Measurements from ENCODE around the gene SRSF10. TPM values are rescaled to one million over a fixed set of nuclear protein-coding genes. Genes with fewer than 3 reads are reported as not detected.

SRSF10 gene
- total and polyA plus RNA-seq, 2 experiments from 2014 or later = 196 to 275 TPM

- no peaks in the 10 kb centered on the region; the same call in 2 of the 3 replicates for H3K4me1 Mint-ChIP-seq
- Histone ChIP-seq H2AFZ (no peak overlapping the region), H3K4me3 (no peak overlapping the region), H3K36me3 (ENCODE audit: insufficient read depth) (peaks cover 44% of the 10 kb centered on the region), H3F3A (replicated peaks; ENCODE audit: low read depth) (peaks cover 9% of the 10 kb centered on the region; the same call in 1 of the 2 replicates), H3K4me2 (no peak overlapping the region), H3K79me2 (replicated peaks; ENCODE audit: insufficient read depth) (peaks cover 45% of the 10 kb centered on the region), H3K27me3 (ENCODE audit: insufficient read depth) (no peaks in the 10 kb centered on the region), H4K20me1 (replicated peaks; ENCODE audit: insufficient read depth) (peaks cover 7% of the 10 kb centered on the region), H3K27ac (ENCODE audit: low read depth) (no peak overlapping the region), H3K4me1 (ENCODE audit: insufficient read depth) (no peaks in the 10 kb centered on the region), H3K9me2 (ENCODE audit: insufficient read depth) (no peaks in the 10 kb centered on the region)
- peaks cover 61% of the 10 kb centered on the region for H3K36me3 Mint-ChIP-seq (ENCODE audit: low read depth)
- TF ChIP-seq EZH2 (IDR thresholded peaks at IDR 0.05; ENCODE audit: low read depth, unreplicated experiment) (no peak), CREB1 (CRISPR knock-in tag; IDR thresholded peaks at IDR 0.05; ENCODE audit: low read depth) (no peak), JUNB (IDR thresholded peaks at IDR 0.05; ENCODE audit: unreplicated experiment) (no peak), NANOG (IDR thresholded peaks at IDR 0.05; ENCODE audit: borderline replicate concordance) (no peak), POLR2AphosphoS5 (IDR thresholded peaks at IDR 0.05; ENCODE audit: low read depth) (no peak), ZNF331 (CRISPR knock-in tag; IDR thresholded peaks at IDR 0.05; ENCODE audit: low read depth) (no peak), EZH2phosphoT487 (IDR thresholded peaks at IDR 0.05; ENCODE audit: unreplicated experiment) (no peak), ZNF114 (CRISPR knock-in tag; IDR thresholded peaks at IDR 0.05) (no peak), STAT1 (IDR thresholded peaks at IDR 0.05; ENCODE audit: unreplicated experiment) (no peak), REST (IDR thresholded peaks at IDR 0.05; ENCODE audit: unreplicated experiment) (no peak)
- TF ChIP-seq, protein P1, sequence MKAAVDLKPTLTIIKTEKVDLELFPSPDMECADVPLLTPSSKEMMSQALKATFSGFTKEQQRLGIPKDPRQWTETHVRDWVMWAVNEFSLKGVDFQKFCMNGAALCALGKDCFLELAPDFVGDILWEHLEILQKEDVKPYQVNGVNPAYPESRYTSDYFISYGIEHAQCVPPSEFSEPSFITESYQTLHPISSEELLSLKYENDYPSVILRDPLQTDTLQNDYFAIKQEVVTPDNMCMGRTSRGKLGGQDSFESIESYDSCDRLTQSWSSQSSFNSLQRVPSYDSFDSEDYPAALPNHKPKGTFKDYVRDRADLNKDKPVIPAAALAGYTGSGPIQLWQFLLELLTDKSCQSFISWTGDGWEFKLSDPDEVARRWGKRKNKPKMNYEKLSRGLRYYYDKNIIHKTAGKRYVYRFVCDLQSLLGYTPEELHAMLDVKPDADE (IDR thresholded peaks at IDR 0.05) = no peak
- TF ChIP-seq, protein P2, sequence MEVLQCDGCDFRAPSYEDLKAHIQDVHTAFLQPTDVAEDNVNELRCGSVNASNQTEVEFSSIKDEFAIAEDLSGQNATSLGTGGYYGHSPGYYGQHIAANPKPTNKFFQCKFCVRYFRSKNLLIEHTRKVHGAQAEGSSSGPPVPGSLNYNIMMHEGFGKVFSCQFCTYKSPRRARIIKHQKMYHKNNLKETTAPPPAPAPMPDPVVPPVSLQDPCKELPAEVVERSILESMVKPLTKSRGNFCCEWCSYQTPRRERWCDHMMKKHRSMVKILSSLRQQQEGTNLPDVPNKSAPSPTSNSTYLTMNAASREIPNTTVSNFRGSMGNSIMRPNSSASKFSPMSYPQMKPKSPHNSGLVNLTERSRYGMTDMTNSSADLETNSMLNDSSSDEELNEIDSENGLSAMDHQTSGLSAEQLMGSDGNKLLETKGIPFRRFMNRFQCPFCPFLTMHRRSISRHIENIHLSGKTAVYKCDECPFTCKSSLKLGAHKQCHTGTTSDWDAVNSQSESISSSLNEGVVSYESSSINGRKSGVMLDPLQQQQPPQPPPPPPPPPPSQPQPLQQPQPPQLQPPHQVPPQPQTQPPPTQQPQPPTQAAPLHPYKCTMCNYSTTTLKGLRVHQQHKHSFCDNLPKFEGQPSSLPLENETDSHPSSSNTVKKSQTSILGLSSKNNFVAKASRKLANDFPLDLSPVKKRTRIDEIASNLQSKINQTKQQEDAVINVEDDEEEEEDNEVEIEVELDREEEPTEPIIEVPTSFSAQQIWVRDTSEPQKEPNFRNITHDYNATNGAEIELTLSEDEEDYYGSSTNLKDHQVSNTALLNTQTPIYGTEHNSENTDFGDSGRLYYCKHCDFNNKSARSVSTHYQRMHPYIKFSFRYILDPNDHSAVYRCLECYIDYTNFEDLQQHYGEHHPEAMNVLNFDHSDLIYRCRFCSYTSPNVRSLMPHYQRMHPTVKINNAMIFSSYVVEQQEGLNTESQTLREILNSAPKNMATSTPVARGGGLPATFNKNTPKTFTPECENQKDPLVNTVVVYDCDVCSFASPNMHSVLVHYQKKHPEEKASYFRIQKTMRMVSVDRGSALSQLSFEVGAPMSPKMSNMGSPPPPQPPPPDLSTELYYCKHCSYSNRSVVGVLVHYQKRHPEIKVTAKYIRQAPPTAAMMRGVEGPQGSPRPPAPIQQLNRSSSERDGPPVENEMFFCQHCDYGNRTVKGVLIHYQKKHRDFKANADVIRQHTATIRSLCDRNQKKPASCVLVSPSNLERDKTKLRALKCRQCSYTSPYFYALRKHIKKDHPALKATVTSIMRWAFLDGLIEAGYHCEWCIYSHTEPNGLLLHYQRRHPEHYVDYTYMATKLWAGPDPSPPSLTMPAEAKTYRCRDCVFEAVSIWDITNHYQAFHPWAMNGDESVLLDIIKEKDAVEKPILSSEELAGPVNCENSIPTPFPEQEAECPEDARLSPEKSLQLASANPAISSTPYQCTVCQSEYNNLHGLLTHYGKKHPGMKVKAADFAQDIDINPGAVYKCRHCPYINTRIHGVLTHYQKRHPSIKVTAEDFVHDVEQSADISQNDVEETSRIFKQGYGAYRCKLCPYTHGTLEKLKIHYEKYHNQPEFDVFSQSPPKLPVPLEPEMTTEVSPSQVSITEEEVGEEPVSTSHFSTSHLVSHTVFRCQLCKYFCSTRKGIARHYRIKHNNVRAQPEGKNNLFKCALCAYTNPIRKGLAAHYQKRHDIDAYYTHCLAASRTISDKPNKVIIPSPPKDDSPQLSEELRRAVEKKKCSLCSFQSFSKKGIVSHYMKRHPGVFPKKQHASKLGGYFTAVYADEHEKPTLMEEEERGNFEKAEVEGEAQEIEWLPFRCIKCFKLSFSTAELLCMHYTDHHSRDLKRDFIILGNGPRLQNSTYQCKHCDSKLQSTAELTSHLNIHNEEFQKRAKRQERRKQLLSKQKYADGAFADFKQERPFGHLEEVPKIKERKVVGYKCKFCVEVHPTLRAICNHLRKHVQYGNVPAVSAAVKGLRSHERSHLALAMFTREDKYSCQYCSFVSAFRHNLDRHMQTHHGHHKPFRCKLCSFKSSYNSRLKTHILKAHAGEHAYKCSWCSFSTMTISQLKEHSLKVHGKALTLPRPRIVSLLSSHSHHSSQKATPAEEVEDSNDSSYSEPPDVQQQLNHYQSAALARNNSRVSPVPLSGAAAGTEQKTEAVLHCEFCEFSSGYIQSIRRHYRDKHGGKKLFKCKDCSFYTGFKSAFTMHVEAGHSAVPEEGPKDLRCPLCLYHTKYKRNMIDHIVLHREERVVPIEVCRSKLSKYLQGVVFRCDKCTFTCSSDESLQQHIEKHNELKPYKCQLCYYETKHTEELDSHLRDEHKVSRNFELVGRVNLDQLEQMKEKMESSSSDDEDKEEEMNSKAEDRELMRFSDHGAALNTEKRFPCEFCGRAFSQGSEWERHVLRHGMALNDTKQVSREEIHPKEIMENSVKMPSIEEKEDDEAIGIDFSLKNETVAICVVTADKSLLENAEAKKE (CRISPR knock-in tag; IDR thresholded peaks at IDR 0.05) = no peak
- TF ChIP-seq, protein P3, sequence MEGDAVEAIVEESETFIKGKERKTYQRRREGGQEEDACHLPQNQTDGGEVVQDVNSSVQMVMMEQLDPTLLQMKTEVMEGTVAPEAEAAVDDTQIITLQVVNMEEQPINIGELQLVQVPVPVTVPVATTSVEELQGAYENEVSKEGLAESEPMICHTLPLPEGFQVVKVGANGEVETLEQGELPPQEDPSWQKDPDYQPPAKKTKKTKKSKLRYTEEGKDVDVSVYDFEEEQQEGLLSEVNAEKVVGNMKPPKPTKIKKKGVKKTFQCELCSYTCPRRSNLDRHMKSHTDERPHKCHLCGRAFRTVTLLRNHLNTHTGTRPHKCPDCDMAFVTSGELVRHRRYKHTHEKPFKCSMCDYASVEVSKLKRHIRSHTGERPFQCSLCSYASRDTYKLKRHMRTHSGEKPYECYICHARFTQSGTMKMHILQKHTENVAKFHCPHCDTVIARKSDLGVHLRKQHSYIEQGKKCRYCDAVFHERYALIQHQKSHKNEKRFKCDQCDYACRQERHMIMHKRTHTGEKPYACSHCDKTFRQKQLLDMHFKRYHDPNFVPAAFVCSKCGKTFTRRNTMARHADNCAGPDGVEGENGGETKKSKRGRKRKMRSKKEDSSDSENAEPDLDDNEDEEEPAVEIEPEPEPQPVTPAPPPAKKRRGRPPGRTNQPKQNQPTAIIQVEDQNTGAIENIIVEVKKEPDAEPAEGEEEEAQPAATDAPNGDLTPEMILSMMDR (conservative IDR thresholded peaks at IDR 0.05; ENCODE audit: low read depth in 2 of 2) = no peak
- H3K9me3 Mint-ChIP-seq = no peaks in the 10 kb centered on the region
- ATAC-seq (no peak), DNase-seq (ENCODE audit: low spot score) (no peak)
- H3K27me3 Mint-ChIP-seq (ENCODE audit: insufficient read depth, low read depth, poor library complexity) = no peaks in the 10 kb centered on the region
- H3K4me3 Mint-ChIP-seq = no peak overlapping the region
- H3K27ac Mint-ChIP-seq = no peak overlapping the region
Observed at GRCh38 chr1:23966973-23967493, 13.1 kb downstream of the SRSF10 start.

Measured in GM23338 (cell line).